Putamen (tissue), 1 donor: ENCODE results near the gene GPR21.

Source experiments
- DNase-seq: peaks from one replicate; pipeline ENCODE4 v3.0.0-alpha.2; 2016; ENCODE audit warnings: low spot score

Gene GPR21

DNA sequence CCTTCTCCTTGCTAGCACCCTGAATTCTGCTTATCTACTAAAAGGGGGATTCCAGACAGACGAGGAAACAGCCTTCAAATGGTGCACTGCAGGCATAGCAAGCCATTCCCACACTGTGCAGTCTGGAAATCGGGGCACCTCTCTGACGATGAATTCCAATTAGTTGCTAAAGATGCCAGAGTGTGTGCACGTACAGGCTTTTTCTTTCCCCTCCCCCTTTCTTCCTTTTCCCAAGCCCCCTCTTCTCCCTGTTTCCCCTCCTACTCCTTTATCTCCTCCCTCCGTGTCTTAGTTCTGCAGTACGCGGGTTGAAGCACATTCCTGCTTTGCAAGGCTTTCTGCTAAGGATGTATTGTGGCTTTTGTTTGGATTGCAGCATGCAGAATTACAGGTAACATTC lies at the start of gene GPR21:
Gene GPR21 (plus strand): TSS at position 316 of the 400 bp plus-strand sequence. CDS start 900 bp downstream, outside the sequence.
- peak; percentile 73 for DNase-seq

- DNase-seq = no peak
These were observed 47.5 kb upstream of the GPR21 start for GRCh38 chr9:122986010-122986409.

- no peak for DNase-seq
These were observed 45.3 kb upstream of the GPR21 start for GRCh38 chr9:122988141-122988540.

DNA sequence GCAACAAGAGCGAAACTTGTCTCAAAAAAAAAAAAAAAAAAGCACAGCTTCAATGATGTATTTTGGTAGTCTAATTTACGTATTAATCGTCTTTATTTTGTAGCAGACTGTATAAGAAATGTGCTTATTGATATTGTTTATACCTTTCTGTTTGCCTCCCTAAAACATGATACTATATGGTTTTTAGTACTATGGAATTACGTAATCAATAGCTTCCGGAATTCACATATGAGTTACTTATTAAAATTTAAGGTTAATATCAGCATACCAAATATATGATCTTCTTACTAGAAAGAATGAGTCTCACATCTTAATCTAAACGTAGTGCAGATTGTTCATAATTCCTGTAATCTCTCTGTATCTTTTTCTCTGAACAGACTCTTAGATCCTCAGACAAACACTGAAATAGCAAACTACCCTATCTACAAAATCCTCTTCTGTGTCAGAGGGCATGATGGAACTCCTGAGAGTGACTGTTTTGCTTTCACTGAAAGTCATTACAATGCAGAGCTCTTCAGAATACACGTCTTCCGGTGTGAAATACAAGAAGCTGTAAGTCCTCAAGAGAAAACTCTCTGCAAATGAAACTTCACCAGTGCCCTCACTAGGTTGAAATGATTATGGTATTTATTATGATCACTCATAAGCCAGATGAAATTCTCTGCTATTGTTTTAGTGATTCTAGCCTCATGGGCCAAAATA lies 44.4 kb upstream of the GPR21 start:
- no peak for DNase-seq

DNA sequence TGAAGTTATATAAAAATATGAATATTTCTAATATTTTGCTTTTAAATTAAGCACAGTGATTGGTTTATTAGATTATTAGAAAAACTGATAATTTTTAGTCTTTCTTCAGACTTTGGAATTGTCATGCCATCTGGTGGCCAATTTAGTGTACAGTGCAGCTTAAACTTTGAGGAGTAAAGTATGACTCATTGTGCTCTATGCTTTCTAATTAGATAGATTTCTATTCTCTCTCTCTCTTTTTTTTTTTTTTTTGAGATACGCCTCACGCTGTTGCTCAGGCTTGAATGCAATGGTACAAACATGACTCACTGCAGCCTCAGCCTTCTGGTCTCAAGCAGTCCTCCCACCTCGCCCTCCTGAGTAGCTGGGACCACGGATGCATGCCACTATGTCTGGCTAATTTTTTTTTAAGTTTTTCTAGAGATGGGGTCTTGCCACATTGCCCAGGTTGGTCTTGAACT lies 42.1 kb upstream of the GPR21 start:
- peak; percentile 32 for DNase-seq

DNA sequence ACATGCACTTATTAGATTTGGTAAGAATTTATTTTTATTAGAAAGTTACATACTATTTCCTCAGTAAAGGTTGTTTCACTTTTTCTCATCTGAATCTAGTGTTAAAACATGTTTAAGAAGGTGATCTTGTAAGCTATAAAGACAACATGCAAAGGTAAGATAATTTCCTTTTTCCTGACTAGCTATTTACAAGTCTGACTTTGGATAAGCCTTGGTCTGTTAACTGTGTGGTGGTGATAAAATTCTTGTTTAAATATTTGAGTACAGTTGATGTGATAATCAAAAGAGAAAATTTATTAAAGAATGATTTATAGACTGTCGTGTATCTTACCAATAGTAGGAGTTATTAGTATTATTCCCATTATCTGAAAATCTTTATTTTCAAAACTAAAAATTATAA lies 36.9 kb upstream of the GPR21 start:
- no peak for DNase-seq

DNA sequence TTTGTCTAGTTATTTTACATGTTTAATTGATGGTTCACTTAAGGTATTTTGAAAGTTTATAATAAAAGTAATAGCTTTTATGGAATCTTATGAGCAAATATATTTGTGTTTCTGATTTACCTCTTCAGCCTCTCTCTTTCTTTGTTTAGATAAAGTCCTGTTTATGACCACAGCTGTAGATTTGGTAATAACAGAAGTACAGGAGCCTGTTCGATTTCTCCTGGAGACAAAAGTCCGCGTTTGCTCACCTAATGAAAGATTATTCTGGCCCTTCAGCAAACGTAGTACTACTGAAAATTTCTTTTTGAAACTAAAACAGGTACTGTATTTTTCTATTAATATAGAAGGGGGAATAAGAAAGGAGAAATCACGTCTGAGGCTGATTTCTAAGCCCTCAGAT lies 35.0 kb upstream of the GPR21 start:
- DNase-seq = no peak

- no peak for DNase-seq
These were observed 32.9 kb upstream of the GPR21 start for GRCh38 chr9:123000371-123001068.

- no peak for DNase-seq
These were observed 30.7 kb upstream of the GPR21 start for GRCh38 chr9:123002754-123003153.

DNA sequence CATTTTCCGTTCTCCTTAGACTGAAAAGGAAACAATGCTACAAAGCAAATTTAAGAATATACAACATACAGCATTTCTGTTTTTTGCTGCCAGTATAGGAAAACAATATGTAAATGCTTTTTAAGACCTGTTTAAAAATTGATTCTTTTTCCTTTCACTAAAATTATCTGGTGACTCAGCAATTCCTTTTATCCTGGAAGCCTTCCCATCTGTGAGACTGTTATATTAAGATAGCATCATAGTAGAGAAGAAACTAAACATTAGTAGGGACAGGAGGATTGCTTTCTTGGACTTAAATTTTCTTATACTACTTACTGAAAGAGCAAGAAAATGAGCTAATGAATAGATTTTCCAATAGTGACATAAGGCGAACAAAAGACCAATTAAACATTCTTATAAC lies 30.0 kb upstream of the GPR21 start:
- no peak for DNase-seq

GRCh38 chr9:123005964-123006363 lies 27.5 kb upstream of the GPR21 start:
- no peak for DNase-seq

- no peak for DNase-seq
These were observed 26.2 kb upstream of the GPR21 start for GRCh38 chr9:123007269-123007668.

DNA sequence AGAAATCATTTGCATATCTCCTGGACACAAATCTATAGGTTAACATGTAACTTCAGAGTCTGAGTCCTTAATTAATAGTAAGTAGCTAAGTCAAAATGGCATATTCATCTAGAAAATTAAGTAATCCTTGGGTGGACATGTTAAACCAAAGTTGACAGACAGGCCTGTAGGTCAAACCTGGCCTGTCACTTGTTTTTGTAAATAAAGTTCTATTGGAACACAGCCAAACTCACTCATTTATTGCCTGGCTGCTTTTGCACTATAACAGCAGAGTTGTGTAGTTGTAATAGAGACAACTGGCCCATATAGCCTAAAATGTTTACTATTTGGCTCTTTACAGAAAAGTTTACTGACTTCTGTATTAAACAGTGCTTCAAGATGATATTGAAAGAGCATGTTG lies 24.6 kb upstream of the GPR21 start:
- no peak for DNase-seq

- DNase-seq = no peak
These were observed 22.1 kb upstream of the GPR21 start for GRCh38 chr9:123011380-123011779.

GRCh38 chr9:123011878-123012528 lies 21.5 kb upstream of the GPR21 start:
- DNase-seq = no peak

- no peak for DNase-seq
These were observed 16.8 kb upstream of the GPR21 start for GRCh38 chr9:123016631-123017030.

- DNase-seq = no peak
These were observed 12.7 kb upstream of the GPR21 start for GRCh38 chr9:123020796-123021195.

GRCh38 chr9:123026425-123026824 lies 7.0 kb upstream of the GPR21 start:
- DNase-seq = no peak

DNA sequence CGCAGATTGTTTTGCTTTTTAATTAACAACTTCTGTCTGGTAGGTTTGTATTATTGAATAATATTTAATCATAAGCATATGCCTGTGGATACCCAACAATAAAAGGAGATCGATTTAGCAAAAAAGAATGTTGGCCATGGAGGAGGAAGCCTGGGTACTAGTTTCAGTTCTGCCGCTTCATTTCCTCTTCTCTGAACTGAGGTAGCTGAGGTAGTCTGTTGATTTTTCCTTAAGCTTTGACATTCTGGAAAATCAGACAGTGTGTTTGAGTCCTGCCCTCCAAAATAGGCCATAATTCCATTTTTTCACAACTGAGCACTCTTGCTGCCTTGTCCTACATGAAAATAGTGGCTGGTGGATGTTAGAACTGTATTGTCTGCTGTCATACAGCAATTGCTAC lies 6.0 kb upstream of the GPR21 start:
- no peak for DNase-seq

- DNase-seq = no peak
These were observed 5.3 kb upstream of the GPR21 start for GRCh38 chr9:123028136-123028535.

DNA sequence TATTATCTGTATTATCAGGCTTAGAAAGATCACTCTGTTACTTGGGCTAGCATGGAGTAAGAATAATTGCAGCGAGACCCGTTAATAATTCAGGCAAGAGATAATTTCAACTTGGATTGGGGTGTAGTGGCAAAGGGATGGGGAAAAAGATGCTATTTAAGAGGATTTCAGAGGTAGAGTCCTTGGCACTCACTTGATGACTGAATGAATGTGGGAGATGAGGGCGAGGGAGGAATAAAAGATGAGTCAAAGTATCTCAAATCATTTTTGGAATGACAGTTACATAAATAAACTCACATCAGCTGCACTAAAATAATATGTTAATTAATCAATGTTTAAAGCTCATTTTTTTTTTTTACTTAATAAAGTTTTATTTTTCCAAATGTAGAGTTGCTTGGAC lies 4.5 kb upstream of the GPR21 start:
- peak; percentile 60 for DNase-seq

- no peak for DNase-seq
These were observed 1.5 kb upstream of the GPR21 start for GRCh38 chr9:123031963-123032362.
